WTC11 (cell line): ENCODE measurements around the gene NCAPH2.

Experiments
- AFF4 ChIP-seq: sonication (generic); formaldehyde crosslinking; IDR thresholded peaks from 2 replicates; pipeline ENCODE4 v1.8.1; 2023; ENCODE audit warnings: mild to moderate bottlenecking, missing genetic modification reagents, borderline replicate concordance
- ATF2 ChIP-seq: sonication (generic); formaldehyde crosslinking; IDR thresholded peaks from 2 replicates; pipeline ENCODE4 v1.8.1; 2022; ENCODE audit warnings: low read depth, missing genetic modification reagents, borderline replicate concordance
- ATF6 ChIP-seq: sonication (generic); formaldehyde crosslinking; IDR thresholded peaks from 2 replicates; pipeline ENCODE4 v1.8.1; 2023; ENCODE audit warnings: mild to moderate bottlenecking, missing genetic modification reagents
- CREB1 ChIP-seq: sonication (generic); formaldehyde crosslinking; IDR thresholded peaks from 2 replicates; pipeline ENCODE4 v1.8.0; 2023; ENCODE audit warnings: mild to moderate bottlenecking, missing genetic modification reagents
- CTCF ChIP-seq: fragments of 200-600 bp; IDR thresholded peaks from 2 replicates; pipeline ENCODE4 v1.8.0; 2022; ENCODE audit warnings: antibody characterized with exemption
- E2F4 ChIP-seq: sonication (generic); formaldehyde crosslinking; IDR thresholded peaks from 2 replicates; pipeline ENCODE4 v1.8.1; 2022; ENCODE audit warnings: low read depth, mild to moderate bottlenecking, moderate library complexity, missing genetic modification reagents, borderline replicate concordance
- FOXK1 ChIP-seq: sonication (generic); formaldehyde crosslinking; IDR thresholded peaks from 2 replicates; pipeline ENCODE4 v1.8.0; 2022; ENCODE audit warnings: mild to moderate bottlenecking, moderate library complexity, missing genetic modification reagents
- IRF1 ChIP-seq: sonication (generic); formaldehyde crosslinking; IDR thresholded peaks from 2 replicates; pipeline ENCODE4 v1.8.0; 2023; ENCODE audit warnings: missing genetic modification reagents
- MAX ChIP-seq: sonication (generic); formaldehyde crosslinking; IDR thresholded peaks from 2 replicates; pipeline ENCODE4 v1.8.0; 2022; ENCODE audit warnings: mild to moderate bottlenecking, missing genetic modification reagents
- PRDM15 ChIP-seq: sonication (generic); formaldehyde crosslinking; IDR thresholded peaks from 2 replicates; pipeline ENCODE4 v1.8.0; 2022; ENCODE audit warnings: missing genetic modification reagents
- SMAD4 ChIP-seq: sonication (generic); formaldehyde crosslinking; IDR thresholded peaks from 2 replicates; pipeline ENCODE4 v1.8.0; 2022; ENCODE audit warnings: mild to moderate bottlenecking, missing genetic modification reagents
- SP1 ChIP-seq: sonication (generic); formaldehyde crosslinking; conservative IDR thresholded peaks from 2 replicates; pipeline ENCODE4 v1.8.1; 2022; ENCODE audit warnings: missing genetic modification reagents
- TCF7 ChIP-seq: sonication (generic); formaldehyde crosslinking; IDR thresholded peaks from 2 replicates; pipeline ENCODE4 v1.8.0; 2022; ENCODE audit warnings: mild to moderate bottlenecking, low read depth, missing genetic modification reagents, moderate library complexity
- ZNF512 ChIP-seq: sonication (generic); formaldehyde crosslinking; IDR thresholded peaks from 2 replicates; pipeline ENCODE4 v1.8.1; 2022; ENCODE audit warnings: missing genetic modification reagents, borderline replicate concordance

GRCh38 chr22:50524676-50525103, 16.7 kb downstream of the NCAPH2 start:
- TF ChIP-seq PRDM15 (no peak), TCF7 (no peak), IRF1 (CRISPR knock-in tag) (no peak), CTCF (no peak), ATF6 (CRISPR knock-in tag) (no peak), SMAD4 (CRISPR knock-in tag) (no peak), E2F4 (CRISPR knock-in tag) (no peak), AFF4 (CRISPR knock-in tag) (no peak), CREB1 (CRISPR knock-in tag) (no peak), MAX (CRISPR knock-in tag) (no peak), FOXK1 (CRISPR knock-in tag) (no peak), ZNF512 (no peak), SP1 (no peak), ATF2 (no peak)
